GM19372 (cell line): ENCODE results near the gene CD200R1L.
"Not testable (repeated sequence)": the region's sequence is repeated elsewhere in the genome, so short reads cannot be mapped to it uniquely, and the experiment has no call there.

ENCODE experiments used
- ATAC-seq: cut with Tn5 transposase; IDR thresholded peaks from one replicate; pipeline ENCODE4 v1.9.1; 2021; ENCODE audit warnings: mild to moderate bottlenecking, low read depth, moderate library complexity; ENCODE audit not compliant: unreplicated experiment

CD200R1L gene

DNA sequence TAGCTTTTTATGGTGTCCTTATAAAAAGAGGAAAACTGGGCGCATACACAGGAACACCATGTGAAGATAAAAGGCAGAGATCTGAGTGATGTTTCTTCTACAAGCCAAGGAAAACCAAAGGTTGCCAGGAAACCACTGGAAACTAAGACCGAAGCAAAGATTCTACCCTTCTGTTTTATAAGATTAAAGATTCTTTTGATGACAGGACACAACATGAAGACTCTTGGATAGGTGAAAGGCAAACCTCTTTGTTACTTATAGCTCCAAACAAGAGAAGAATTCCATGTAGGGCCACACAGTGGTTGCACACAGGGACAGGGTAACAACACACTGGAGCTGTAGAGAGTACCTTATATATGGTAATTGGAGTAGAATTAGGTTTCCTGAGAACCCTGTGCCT lies at the start of gene CD200R1L:
Gene CD200R1L (minus strand): TSS at position 101 of the 400 bp plus-strand sequence. CDS start 17,497 bp downstream, outside the sequence.
- no peak for ATAC-seq

DNA sequence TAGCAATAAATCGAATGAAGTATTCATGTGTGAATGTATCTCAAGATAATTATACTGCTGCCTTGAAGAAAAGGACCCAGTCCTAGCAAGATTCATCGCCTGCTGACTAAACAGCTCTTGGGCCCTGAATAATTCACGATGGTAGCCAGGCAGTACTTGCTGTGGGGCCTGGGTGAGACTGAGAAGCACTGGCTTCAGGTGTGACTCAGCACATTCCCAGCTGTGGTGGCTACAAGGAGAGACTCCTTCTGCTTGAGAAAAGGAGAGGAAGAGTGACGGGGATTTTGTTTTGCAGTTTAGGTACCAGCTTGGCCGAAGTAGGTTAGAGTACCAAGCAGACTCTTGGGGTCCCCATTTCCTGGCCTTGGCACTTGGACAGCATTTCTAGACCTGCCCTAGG lies 47.6 kb upstream of the CD200R1L start:
- no peak for ATAC-seq

DNA sequence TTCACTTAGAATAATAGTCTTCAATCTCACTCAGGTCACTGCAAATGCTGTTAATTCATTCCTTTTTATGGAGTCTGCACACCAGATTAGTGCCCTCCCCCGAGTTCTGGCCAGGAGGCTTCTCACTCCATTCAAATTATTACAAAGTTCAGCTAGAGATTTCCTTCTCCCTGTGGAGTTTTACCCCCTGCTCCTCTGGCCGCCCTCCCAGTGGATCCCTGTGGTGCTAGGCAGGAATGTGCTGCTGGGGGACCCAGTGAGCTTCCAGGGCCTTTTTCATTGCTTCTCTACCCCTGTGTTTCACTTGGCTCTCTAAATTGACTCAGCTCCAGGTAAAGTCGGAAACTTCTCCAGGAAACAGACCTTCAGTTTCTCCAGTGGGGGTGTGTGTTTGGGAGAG lies 42.7 kb upstream of the CD200R1L start:
- no peak for ATAC-seq

DNA sequence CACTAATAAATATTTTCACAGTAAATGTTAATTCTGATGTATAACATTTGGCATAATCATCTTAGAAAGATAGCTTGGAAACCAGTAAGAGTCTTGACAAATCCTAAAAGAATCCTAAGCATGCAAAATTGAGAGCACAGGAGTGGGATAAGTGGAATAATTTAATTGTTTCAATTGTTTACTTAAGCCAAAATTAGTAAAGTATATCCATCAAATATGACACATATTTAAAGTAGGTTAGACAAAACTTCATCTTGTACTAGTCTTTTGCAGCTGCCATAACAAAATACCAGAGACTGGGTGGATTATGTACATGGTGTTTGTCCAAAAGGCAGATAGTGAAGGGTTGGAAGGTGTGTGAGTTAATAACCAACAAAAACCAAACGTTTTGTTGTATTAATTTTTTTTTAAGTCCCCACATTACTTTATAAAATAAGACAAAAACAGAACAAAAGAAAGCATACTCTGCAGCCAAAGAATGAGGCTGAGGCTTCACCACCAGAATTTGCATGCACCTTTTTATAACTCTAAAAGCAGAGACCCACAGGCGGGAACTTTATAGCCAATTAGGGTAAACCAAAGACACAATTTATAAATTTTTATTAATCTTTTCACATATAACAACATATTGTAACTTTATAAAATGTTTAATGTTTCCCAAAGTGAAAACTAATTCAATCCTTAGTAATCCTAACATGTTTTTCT lies 41.9 kb upstream of the CD200R1L start:
- no peak for ATAC-seq

GRCh38 chr3:112884678-112885290 lies 38.1 kb upstream of the CD200R1L start:
- no peak for ATAC-seq

- no peak for ATAC-seq
Observed at GRCh38 chr3:112881891-112882290, 35.2 kb upstream of the CD200R1L start.

GRCh38 chr3:112875561-112875960 lies 28.9 kb upstream of the CD200R1L start:
- ATAC-seq: no peak

DNA sequence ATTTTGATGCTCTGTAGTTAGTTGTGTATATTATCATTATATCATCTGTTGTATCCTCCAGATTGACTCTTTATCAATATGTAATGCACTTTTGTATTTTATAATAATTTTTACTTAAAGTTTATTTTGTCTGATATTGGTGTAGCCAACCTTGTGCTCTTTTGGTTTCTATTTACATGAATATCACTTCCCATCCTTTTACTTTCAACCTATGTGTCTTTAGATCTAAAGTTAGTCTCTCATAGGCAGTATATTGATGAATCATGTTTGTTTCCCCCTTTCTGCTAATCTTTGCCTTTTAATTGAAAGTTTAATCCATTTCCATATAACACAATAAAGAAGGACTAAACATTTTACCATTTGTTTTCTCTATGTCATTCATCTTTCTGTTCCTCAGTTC lies 28.1 kb upstream of the CD200R1L start:
- ATAC-seq: no peak

DNA sequence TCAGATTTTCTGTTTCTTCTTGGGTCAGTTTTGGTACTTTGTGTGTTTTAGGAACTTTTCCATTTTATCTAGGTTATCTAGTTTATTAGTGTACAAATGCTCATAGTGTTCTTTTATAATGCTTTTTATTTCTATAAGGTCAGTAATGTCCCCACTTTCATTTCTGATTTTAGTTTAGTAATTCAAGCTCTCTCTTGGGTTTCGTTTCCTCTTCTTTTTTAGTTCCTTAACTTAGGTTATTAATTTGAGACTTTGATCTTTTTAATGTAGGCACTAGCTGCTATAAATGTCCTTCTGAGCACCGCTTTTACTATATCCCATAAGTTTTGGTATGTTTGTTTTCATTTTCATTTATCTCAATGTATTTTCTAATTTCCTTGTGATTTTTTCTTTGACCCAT lies 27.0 kb upstream of the CD200R1L start:
- no peak for ATAC-seq

DNA sequence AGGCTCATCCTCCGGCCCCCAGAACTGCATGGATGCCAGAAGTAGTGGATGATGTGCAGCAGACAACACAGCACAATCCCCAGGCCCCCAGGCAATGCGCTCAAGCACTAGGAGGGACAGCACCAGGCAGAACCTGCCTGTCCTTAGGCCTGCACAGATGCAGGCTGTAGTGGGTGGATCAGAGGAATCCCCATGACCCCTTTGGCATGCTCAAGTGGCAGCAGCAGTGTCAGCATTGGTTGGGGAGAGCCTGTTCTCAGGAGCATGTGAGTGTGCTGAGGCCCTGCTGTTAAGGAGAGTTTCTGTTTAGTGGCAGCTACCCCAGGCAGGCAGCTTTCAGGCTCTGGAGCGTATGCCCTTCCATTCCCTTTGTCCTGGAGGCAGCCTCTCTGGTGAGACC lies 25.1 kb upstream of the CD200R1L start:
- ATAC-seq: no peak

DNA sequence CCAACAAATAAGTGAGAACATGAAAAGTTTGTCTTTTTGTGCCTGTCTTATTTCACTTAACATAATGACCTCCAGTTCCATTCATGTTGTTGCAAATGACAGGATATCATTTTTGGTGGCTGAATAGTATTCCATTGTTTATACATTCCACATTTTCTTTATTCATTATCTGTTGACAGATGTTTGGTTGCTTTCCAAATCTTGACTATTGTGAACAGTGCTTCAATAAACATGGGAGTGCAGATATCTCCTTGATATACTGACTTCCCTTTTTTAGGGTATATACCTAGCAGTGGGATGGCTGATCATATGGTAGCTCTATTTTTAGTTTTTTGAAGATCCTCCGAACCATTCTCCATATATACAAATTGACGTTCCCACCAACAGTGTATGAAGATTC lies 19.1 kb upstream of the CD200R1L start:
- no peak for ATAC-seq

GRCh38 chr3:112860898-112861297 lies 14.2 kb upstream of the CD200R1L start:
- no peak for ATAC-seq

GRCh38 chr3:112858410-112859069 lies 11.9 kb upstream of the CD200R1L start:
- ATAC-seq: no peak

- ATAC-seq: no peak
Observed at GRCh38 chr3:112857526-112857925, 10.9 kb upstream of the CD200R1L start.

GRCh38 chr3:112856537-112856936 lies 9.9 kb upstream of the CD200R1L start:
- ATAC-seq: no peak

- ATAC-seq: no peak
Observed at GRCh38 chr3:112855883-112856282, 9.2 kb upstream of the CD200R1L start.

- not testable (repeated sequence) for ATAC-seq
Observed at GRCh38 chr3:112855074-112855473, 8.4 kb upstream of the CD200R1L start.

DNA sequence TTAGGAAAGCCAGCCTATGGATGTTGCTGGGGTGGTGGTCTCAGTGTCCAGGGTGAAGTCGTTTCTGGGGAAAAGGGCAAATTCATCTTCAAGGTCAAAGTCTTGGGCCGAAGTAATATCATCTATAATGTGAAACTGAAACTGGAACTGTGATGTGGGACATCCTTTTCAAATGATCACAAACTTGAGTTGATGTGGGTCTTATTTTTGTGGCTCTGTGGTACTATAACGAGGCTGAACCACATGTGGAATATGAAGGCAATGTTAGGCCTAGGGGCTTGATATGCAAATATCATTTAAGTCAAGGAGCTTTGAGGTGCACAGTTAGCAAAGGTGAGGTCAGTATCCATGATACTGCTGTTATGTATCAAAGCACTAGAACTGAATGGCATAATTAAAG lies 1.5 kb upstream of the CD200R1L start:
- no peak for ATAC-seq

GRCh38 chr3:112847692-112848091 lies 1.0 kb upstream of the CD200R1L start:
- no peak for ATAC-seq

GRCh38 chr3:112845772-112846171 lies 892 bp downstream of the CD200R1L start:
- no peak for ATAC-seq

GRCh38 chr3:112829046-112829445 lies 17.6 kb downstream of the CD200R1L start:
- no peak for ATAC-seq
